ENCODE data around the gene VWA3B. TPM values are rescaled to one million over a fixed set of nuclear protein-coding genes. Genes with fewer than 3 reads are reported as not detected.

Gene VWA3B, protein sequence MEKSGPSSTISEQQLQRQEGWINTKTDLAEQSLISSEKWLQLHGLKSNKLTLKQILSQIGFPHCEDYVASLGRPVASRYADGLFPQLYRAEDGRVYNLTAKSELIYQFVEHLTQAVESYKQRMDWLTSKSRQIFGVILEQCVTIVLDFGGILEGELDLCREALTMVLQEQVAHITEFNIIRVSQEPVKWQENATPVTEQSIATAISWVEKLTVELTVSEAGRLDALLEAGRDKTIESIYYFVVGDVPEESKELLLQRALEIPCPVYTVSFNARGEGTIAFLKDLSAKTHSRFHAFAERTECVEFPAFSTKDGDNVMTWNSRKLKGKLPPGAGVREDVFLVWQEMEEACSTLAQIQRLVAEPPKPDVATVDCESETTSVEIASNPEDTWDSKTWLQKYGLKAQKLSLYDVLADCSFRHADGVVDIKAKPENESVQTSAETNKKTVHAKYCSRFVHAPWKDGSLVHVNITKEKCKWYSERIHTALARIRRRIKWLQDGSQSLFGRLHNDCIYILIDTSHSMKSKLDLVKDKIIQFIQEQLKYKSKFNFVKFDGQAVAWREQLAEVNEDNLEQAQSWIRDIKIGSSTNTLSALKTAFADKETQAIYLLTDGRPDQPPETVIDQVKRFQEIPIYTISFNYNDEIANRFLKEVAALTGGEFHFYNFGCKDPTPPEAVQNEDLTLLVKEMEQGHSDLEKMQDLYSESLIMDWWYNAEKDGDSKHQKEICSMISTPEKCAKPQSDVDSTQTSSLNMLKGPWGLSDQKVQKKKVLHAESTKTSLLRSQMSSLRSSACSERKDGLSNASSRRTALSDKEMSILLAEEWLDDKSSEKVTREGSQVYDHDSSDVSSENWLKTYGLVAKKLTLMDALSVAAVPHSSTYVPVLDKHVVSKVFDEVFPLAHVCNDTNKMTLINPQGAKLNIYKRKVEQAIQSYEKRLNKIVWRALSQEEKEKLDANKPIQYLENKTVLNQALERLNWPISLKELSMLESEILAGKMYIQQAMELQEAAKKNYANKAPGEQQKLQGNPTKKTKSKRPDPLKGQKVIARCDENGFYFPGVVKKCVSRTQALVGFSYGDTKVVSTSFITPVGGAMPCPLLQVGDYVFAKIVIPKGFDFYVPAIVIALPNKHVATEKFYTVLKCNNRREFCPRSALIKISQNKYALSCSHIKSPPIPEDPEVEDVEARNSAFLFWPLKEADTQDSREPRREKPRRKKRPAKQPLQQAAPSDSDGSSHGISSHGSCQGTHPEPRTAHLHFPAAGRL (N-terminal part only)
- 0.11 TPM in 1 of 2 replicates, not detected in the other for total RNA-seq

DNA sequence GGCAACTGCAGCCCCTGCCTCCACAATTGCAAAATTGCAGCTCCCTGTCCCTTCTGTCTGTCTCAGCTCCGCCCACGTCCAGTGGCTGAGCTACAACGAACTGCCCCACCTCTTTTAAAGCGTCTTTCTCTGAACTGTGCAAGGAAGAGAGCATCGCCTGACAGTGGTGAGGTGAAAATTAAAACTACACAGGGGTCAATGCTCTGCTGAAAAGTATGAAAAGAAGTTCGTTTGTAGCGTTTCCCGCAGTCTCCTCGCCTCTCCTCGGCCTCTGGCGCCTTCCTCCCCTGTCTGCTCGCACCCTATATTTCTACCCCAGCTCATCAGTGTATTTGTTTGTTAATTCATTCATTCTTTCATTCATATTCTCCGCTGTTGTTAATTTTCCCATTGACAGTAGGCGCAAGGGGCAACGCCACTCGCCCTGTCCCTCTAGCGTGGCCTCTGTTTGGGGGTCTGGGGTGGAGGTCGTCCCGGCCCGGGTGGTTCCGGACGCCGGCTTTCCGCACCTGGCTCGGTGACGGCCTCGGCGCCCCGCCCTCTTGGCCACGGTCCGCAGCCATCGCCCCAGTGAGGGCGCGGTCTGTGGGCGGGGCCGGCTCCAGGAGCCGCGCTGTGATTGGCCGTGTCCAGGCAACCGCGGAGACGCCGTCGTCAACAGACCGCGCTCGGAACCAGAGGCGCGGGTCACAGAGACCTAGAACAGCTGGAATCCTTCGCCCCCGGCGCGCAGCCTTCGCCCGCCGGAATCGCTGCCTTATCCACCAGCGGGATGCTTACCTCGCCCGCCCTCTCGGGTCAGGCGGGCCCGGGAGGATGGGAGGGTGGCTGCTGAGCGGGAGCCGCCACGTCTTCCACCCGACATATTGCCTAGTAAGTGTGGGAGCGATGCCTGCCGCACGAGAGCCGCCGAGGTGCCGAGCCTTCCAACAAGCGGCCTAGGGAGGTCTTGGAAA lies at the start of gene VWA3B:
VWA3B (plus strand) TSS at position 677 of the 956 bp plus-strand sequence. CDS start 5,926 bp downstream, outside the sequence.

DNA sequence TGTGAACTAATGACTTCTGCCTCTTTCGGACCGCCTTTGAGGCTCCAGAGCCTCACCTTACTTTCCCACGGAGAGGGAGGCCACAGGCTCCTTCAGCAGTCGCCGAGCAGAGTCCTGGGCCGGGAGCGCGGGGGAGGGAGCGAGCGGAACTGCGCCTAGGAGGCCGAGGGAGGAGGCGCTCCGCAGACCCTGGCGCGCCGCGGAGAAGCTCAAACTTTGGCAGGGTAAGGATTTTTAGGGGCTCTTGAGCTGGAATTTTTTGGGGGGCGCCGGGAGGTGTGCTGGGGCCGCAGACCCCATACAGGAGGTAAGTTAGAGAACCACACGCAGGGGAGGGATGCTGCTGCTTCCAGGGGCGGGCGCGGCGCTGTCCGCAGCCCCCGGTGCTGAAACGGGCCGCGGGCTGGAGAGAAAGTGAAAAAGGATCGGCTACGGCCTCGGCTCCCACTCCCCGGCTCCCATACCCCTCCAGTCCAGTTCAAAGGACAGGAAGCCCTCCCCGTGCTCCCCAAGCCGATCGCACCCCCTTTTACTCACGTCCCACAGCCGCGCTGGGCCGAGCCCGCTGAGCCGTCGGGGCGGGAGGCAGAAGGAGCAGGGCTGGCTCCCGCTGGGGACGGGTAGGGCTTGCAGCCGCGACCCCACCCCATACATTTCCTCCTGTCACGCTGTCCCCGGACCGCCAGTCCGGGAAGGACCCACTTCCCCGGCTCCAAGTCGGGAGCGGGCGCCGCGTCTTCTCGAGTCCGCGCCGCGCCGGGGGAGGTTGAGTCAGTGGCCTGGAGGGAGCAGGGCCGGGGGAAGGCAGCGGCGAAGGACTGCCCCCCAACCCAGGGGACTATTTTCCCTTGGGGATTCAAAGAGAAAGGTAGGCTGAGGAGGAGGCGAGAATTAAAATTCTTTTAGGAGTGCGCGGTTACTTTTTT lies 259.6 kb downstream of the VWA3B start, which contains the start of gene CNGA3:
CNGA3 (plus strand) TSS at position 146 of the 926 bp plus-strand sequence. CDS start 23,520 bp downstream, outside the sequence.

Other genes with a start within 250 kb of the VWA3B start
- 39.5 and 40.4 TPM in 2 replicates for gene TMEM131, start 91.2 kb upstream of the VWA3B start, total RNA-seq